Measurements from ENCODE around the gene KLF7. TPM values are rescaled to one million over a fixed set of nuclear protein-coding genes. Genes with fewer than 3 reads are reported as not detected.

The KLF7 gene
- polyA plus RNA-seq, 3 donors: 9.4 to 40.7 (median 10.3) TPM

DNA sequence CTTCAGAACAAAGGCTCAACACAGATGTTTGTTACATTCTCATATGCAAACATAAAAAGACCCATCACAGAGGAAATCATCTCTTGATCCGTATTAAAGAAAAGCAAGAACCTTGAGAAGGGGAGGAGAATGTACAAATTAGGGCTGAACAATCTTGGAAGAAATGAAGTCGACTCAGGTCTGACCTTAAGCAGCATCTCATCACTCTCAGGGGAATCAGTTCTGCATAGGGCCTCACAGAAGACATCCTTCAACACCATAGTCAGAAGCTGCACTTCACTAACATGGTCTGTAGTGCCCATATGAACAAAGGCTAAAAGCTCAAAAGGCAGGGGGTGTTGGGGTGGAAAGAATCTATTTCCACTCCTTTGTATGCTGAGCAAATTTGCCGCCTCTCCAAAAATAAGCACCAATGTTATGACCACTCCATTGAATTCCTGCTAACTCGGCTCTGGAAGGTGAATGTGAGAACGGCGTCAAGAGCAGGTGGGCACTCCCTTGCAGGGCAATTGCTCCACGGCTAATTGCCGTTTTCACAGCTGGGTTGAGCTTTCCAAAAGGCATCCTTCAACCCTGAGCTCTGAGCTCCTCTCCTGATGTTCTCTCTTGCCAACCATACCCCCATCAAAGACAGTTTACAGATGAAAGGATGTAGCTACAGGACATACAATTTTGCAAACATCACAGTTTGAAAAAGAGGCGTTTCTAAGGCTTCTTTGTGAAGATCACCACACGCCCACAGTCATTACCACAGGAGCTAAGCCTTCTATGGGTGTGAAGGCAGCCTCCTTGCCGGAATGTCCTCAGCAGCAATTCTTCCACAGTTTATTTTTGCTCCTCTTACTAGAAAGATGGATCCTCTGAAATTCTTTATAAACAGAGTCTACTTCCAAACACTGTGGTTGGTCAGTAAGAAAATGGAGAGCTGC, 10.0 kb downstream of the KLF7 start:
- Histone ChIP-seq H3K4me2 (replicated peaks; ENCODE audit: extremely low read depth, low read length, poor library complexity, severe bottlenecking) (peak overlapping the region; percentile 27), H3K36me3 (replicated peaks in 1 of 2; ENCODE audit: control insufficient read depth in 1 of 2, insufficient read depth in 2 of 2, low read length in 2 of 2) (peaks cover 0 to 13% of the 10 kb centered on the region in 2 donors), H3K27me3 (ENCODE audit: control insufficient read depth in 2 of 2, insufficient read depth in 2 of 2, low read length in 2 of 2) (no peaks in the 10 kb centered on the region), H3K9ac (ENCODE audit: insufficient read depth, low read length, poor library complexity, severe bottlenecking) (no peak overlapping the region), H3K4me3 (replicated peaks in 1 of 3; ENCODE audit: low read depth in 2 of 3, low read length in 3 of 3) (peak overlapping the region in 1 of 3 experiments; percentile 31), H4K20me1 (ENCODE audit: insufficient read depth, low read length) (peaks cover 87% of the 10 kb centered on the region), H3K27ac (ENCODE audit: low read depth in 1 of 2, low read length in 2 of 2) (peak overlapping the region; percentile 19 to 66), H3K9me3 (replicated peaks in 1 of 2; ENCODE audit: control insufficient read depth in 1 of 2, insufficient read depth in 1 of 2, low read length in 2 of 2) (no peaks in the 10 kb centered on the region), H3K79me2 (ENCODE audit: insufficient read depth, low read length) (peaks cover 100% of the 10 kb centered on the region), H3K4me1 (ENCODE audit: control insufficient read depth in 1 of 2, insufficient read depth in 2 of 2, low read length in 2 of 2) (peaks cover 66 to 84% of the 10 kb centered on the region in 2 donors), H2AFZ (ENCODE audit: insufficient read depth, low read depth, low read length, poor library complexity, severe bottlenecking) (no peak overlapping the region)
- intact Hi-C loops (cut with micrococcal nuclease): no loop called here
- H3K27ac Mint-ChIP-seq: peak overlapping the region; percentile 30 to 87 (median 68)
- WGBS (ENCODE audit: insufficient coverage): 87% methylated on average over 6 of the region's 11 CpGs
- peaks cover 32 to 39% of the 10 kb centered on the region in 2 donors for H3K36me3 Mint-ChIP-seq
- no peak for TF ChIP-seq CTCF (IDR thresholded peaks at IDR 0.05)
- no peak for DNase-seq
- H3K27me3 Mint-ChIP-seq (ENCODE audit: low read depth in 3 of 3): peaks cover 0 to 3% (median 0%) of the 10 kb centered on the region in 3 donors
- peaks cover 87% of the 10 kb centered on the region for H3K4me1 Mint-ChIP-seq
- peak overlapping the region in 1 of 2 donors; percentile 47 for H3K4me3 Mint-ChIP-seq
- peaks cover 0 to 2% (median 0%) of the 10 kb centered on the region in 7 donors for H3K9me3 Mint-ChIP-seq

GRCh38 chr2:207154556-207155510, 10.9 kb downstream of the KLF7 start:
- no peak for TF ChIP-seq CTCF (IDR thresholded peaks at IDR 0.05)
- Histone ChIP-seq H3K9me3 (replicated peaks in 1 of 2; ENCODE audit: control insufficient read depth in 1 of 2, insufficient read depth in 1 of 2, low read length in 2 of 2) (no peaks in the 10 kb centered on the region), H3K27ac (ENCODE audit: low read depth in 1 of 2, low read length in 2 of 2) (peak overlapping the region in 1 of 2 donors; percentile 66), H3K4me1 (ENCODE audit: control insufficient read depth in 1 of 2, insufficient read depth in 2 of 2, low read length in 2 of 2) (peaks cover 75 to 93% of the 10 kb centered on the region in 2 donors), H2AFZ (ENCODE audit: insufficient read depth, low read depth, low read length, poor library complexity, severe bottlenecking) (no peak overlapping the region), H3K4me3 (replicated peaks in 1 of 3; ENCODE audit: low read depth in 2 of 3, low read length in 3 of 3) (peak overlapping the region in 1 of 3 experiments; percentile 31), H4K20me1 (ENCODE audit: insufficient read depth, low read length) (peaks cover 86% of the 10 kb centered on the region), H3K36me3 (replicated peaks in 1 of 2; ENCODE audit: control insufficient read depth in 1 of 2, insufficient read depth in 2 of 2, low read length in 2 of 2) (peaks cover 0 to 4% of the 10 kb centered on the region in 2 donors), H3K79me2 (ENCODE audit: insufficient read depth, low read length) (peaks cover 100% of the 10 kb centered on the region), H3K4me2 (replicated peaks; ENCODE audit: extremely low read depth, low read length, poor library complexity, severe bottlenecking) (peak overlapping the region; percentile 27), H3K27me3 (ENCODE audit: control insufficient read depth in 2 of 2, insufficient read depth in 2 of 2, low read length in 2 of 2) (no peaks in the 10 kb centered on the region), H3K9ac (ENCODE audit: insufficient read depth, low read length, poor library complexity, severe bottlenecking) (no peak overlapping the region)
- H3K36me3 Mint-ChIP-seq: peaks cover 31% of the 10 kb centered on the region in 2 donors
- intact Hi-C loops (cut with micrococcal nuclease): no loop called here
- no peak for DNase-seq
- H3K27me3 Mint-ChIP-seq (ENCODE audit: low read depth in 3 of 3): peaks cover 0 to 3% (median 0%) of the 10 kb centered on the region in 3 donors
- H3K9me3 Mint-ChIP-seq: peaks cover 0 to 2% (median 0%) of the 10 kb centered on the region in 7 donors
- H3K4me3 Mint-ChIP-seq: peak overlapping the region in 1 of 2 donors; percentile 47
- no CpG with 5 or more reads among the region's 4 CpGs for WGBS (ENCODE audit: insufficient coverage)
- H3K4me1 Mint-ChIP-seq: peaks cover 92% of the 10 kb centered on the region
- peak overlapping the region; percentile 21 to 79 (median 65) for H3K27ac Mint-ChIP-seq

Measured in CD14-positive monocyte (primary cell).